K562 (cell line): ENCODE results near the gene ADARB2. TPM values are rescaled to one million over a fixed set of nuclear protein-coding genes. Genes with fewer than 3 reads are reported as not detected.
A peak's percentile ranks its signal among the peaks of the same experiment; 100 is the strongest.

Experiments
- ATAC-seq: fragments of 200-7000 bp; cut with Tn5 transposase; 3 replicates; pipeline ENCODE4 v1.9.1; 2020; ENCODE audit warnings: moderate library complexity
- BruUV-seq: library from RNA; stranded (reverse); fragments of 400-500 nt; replicated peaks from 2 replicates; lab custom pipeline; 2021; lab: Mats Ljungman, UMichigan
- CTCF ChIA-PET: fragments of 300-600 bp; formaldehyde crosslinking; extraction: SDS; loops from one replicate; lab custom pipeline; 2021; ENCODE audit warnings: low intra/inter-chr PET ratio; lab: Yijun Ruan, JAX
- POLR2A ChIA-PET: fragments of 300-600, 350-650 bp; sonication (Branson Sonifier 250); formaldehyde crosslinking; extraction: SDS; loops from one replicate; lab custom pipeline; 2021; ENCODE audit warnings: antibody characterized with exemption, inconsistent platforms; lab: Yijun Ruan, JAX
- DNase-seq, 4 experiments: peaks; one replicate each; pipeline versions ENCODE4 v3.0.0 to v3.0.0-alpha.2; 2011 to 2018; ENCODE audit warnings: low spot score in 3 of 4, mixed read lengths in 3 of 4; ENCODE audit errors: extremely low read depth in 1 of 4
- FAIRE-seq: peaks from 2 replicates; lab custom pipeline; 2011; peaks lifted over from hg19 to GRCh38; lab: Jason Lieb, UNC
- H2AFZ ChIP-seq: 2 replicates; pipeline ENCODE4 v1.6.0; 2011; ENCODE audit warnings: low read depth, low read length, control low read depth, inconsistent platforms
- H3K27ac ChIP-seq: fragments of 200-600 bp; 3 replicates; pipeline ENCODE4 v1.8.0; 2011; ENCODE audit warnings: low read depth, mild to moderate bottlenecking, control low read depth, inconsistent platforms, low read length, moderate library complexity, mixed read lengths; ENCODE audit errors: extremely low read depth
- H3K27me3 ChIP-seq, 2 experiments: fragments of 300-600 bp in 1 of 2; 2 replicates in 1 of 2; 3 replicates in 1 of 2; pipeline versions ENCODE4 v1.6.0 to v1.8.0; 2011; ENCODE audit warnings: inconsistent platforms in 2 of 2, low read length in 2 of 2, mild to moderate bottlenecking in 1 of 2, mixed read lengths in 1 of 2, moderate library complexity in 1 of 2; ENCODE audit not compliant: control insufficient read depth in 2 of 2, insufficient read depth in 2 of 2
- H3K36me3 ChIP-seq: fragments of 300-600 bp; 3 replicates; pipeline ENCODE4 v1.8.0; 2011; ENCODE audit warnings: mild to moderate bottlenecking, low read length, inconsistent platforms; ENCODE audit not compliant: control insufficient read depth, insufficient read depth
- H3K4me1 ChIP-seq, 2 experiments: fragments of 200-600 bp in 1 of 2; replicated peaks in 1 of 2; 2 replicates in 1 of 2; 3 replicates in 1 of 2; pipeline versions ENCODE4 v1.5.1 to v1.8.0; 2011; ENCODE audit warnings: inconsistent platforms in 2 of 2, low read length in 2 of 2, mild to moderate bottlenecking in 1 of 2, mixed read lengths in 1 of 2, moderate library complexity in 1 of 2; ENCODE audit not compliant: control insufficient read depth in 2 of 2, insufficient read depth in 2 of 2
- H3K4me2 ChIP-seq: 2 replicates; pipeline ENCODE4 v1.6.1; 2011; ENCODE audit warnings: low read length, control low read depth, inconsistent platforms, mixed read lengths; ENCODE audit not compliant: insufficient read depth
- H3K4me3 ChIP-seq: fragments of 200-600 bp; sonication (generic), shearing (Covaris generic); 2 replicates; pipeline ENCODE4 v1.5.1; 2016; ENCODE audit warnings: control low read depth, inconsistent platforms
- H3K79me2 ChIP-seq: fragments of 200-600 bp; 3 replicates; pipeline ENCODE4 v1.8.0; 2011; ENCODE audit warnings: low read length, inconsistent platforms; ENCODE audit not compliant: control insufficient read depth, insufficient read depth
- H3K9ac ChIP-seq, 2 experiments: 2 replicates each; pipeline versions ENCODE4 v1.6.0 to v1.6.1; 2011; ENCODE audit warnings: low read depth in 2 of 2, low read length in 2 of 2, control low read depth in 1 of 2, inconsistent platforms in 1 of 2, mild to moderate bottlenecking in 1 of 2, mixed read lengths in 1 of 2; ENCODE audit not compliant: insufficient read depth in 1 of 2
- H3K9me1 ChIP-seq: one replicate; pipeline ENCODE4 v1.6.0; 2011; ENCODE audit warnings: inconsistent platforms, mild to moderate bottlenecking, low read length, moderate library complexity; ENCODE audit not compliant: control insufficient read depth, insufficient read depth
- H3K9me3 ChIP-seq: replicated peaks from 2 replicates; pipeline ENCODE4 v1.5.1; 2011; ENCODE audit warnings: low read depth, low read length, inconsistent platforms; ENCODE audit not compliant: control insufficient read depth, insufficient read depth
- H4K20me1 ChIP-seq: replicated peaks from 2 replicates; pipeline ENCODE4 v1.6.1; 2011; ENCODE audit warnings: low read length, inconsistent platforms, mixed read lengths; ENCODE audit not compliant: control insufficient read depth, insufficient read depth
- E2F6 ChIP-seq, 2 experiments: IDR thresholded peaks; 2 replicates each; pipeline ENCODE4 v1.6.1; 2011; ENCODE audit warnings: borderline replicate concordance in 1 of 2, control low read depth in 1 of 2, low read depth in 1 of 2, low read length in 1 of 2, mild to moderate bottlenecking in 1 of 2, mixed read lengths in 1 of 2, moderate library complexity in 1 of 2; ENCODE audit not compliant: insufficient read depth in 1 of 2, insufficient read length in 1 of 2, poor library complexity in 1 of 2, severe bottlenecking in 1 of 2; ENCODE audit errors: extremely low read depth in 1 of 2
- PRDM10 ChIP-seq: fragments of 450-650 bp; IDR thresholded peaks from 2 replicates; pipeline ENCODE4 v1.6.1; 2018; ENCODE audit not compliant: partially characterized antibody
- SIX5 ChIP-seq, 2 experiments: IDR thresholded peaks; 2 replicates each; pipeline ENCODE4 v1.6.1; 2011; ENCODE audit warnings: low read length in 2 of 2, borderline replicate concordance in 1 of 2, low read depth in 1 of 2, mild to moderate bottlenecking in 1 of 2, moderate library complexity in 1 of 2; ENCODE audit not compliant: insufficient read depth in 1 of 2
- TGIF2 ChIP-seq: sonication (generic); formaldehyde crosslinking; IDR thresholded peaks from 2 replicates; pipeline ENCODE4 v1.8.1; 2022; ENCODE audit warnings: mild to moderate bottlenecking, missing genetic modification reagents, moderate library complexity
- YY1 ChIP-seq, 3 experiments: IDR thresholded peaks; 2 replicates each; pipeline ENCODE4 v1.6.1; 2011; ENCODE audit warnings: low read length in 2 of 3, mild to moderate bottlenecking in 2 of 3, moderate library complexity in 2 of 3, borderline replicate concordance in 1 of 3, control low read depth in 1 of 3, low read depth in 1 of 3; ENCODE audit not compliant: insufficient read depth in 3 of 3, insufficient replicate concordance in 2 of 3, control insufficient read depth in 1 of 3, insufficient read length in 1 of 3; ENCODE audit errors: extremely low read depth in 1 of 3
- WGBS: fragments of 100-300 bp; shearing (Covaris generic); methylation state at CpG from one replicate; pipeline ENCODE4 v1.1.6; 2016; ENCODE audit warnings: low coverage, mixed read lengths; ENCODE audit not compliant: insufficient coverage; ENCODE audit errors: missing lambda C conversion rate; 5-methylcytosine and 5-hydroxymethylcytosine counted together
- in situ Hi-C: fragments of 300-500 bp; cut with MboI; formaldehyde crosslinking; loops from 4 replicates; pipeline ENCODE4 v1.15.0; 2018; ENCODE audit warnings: inconsistent platforms, mixed read lengths
- intact Hi-C: fragments of 100-400 bp; cut with micrococcal nuclease; formaldehyde crosslinking; loops from 2 replicates; pipeline ENCODE4 v1.14.2; 2022
- polyA plus RNA-seq, 8 experiments: library from polyadenylated mRNA; depleted of rRNA in 4 of 8; stranded (reverse) in 5 of 8; unstranded in 3 of 8; fragments of >200 nt; fragmentation: Nextera tagmentation in 2 of 8; fragmentation: Illumina TruSeq in 1 of 8; extraction: Ambion mirVana in 2 of 8; extraction: Trizol in 1 of 8; gene quantifications; 2 replicates each; pipeline versions ENCODE4 v1.2.1 to v1.2.3, GENCODE V29; 2011 to 2014; ENCODE audit warnings: inconsistent platforms in 1 of 8, missing spikeins in 1 of 8
- total RNA-seq, 7 experiments: library from RNA; depleted of rRNA in 6 of 7; stranded (reverse); fragments of >200 nt in 6 of 7; fragmentation: Illumina TruSeq in 2 of 7; extraction: Trizol in 2 of 7; gene quantifications; 2 replicates each; pipeline versions ENCODE4 v1.2.1 to v1.2.3, GENCODE V29; 2011 to 2021; ENCODE audit warnings: low replicate concordance in 1 of 7

Gene ADARB2
- total and polyA plus RNA-seq, 9 of the 15 experiments (the other 6 are each of a cell fraction or from before 2014, with no cell fraction given) = not detected

DNA sequence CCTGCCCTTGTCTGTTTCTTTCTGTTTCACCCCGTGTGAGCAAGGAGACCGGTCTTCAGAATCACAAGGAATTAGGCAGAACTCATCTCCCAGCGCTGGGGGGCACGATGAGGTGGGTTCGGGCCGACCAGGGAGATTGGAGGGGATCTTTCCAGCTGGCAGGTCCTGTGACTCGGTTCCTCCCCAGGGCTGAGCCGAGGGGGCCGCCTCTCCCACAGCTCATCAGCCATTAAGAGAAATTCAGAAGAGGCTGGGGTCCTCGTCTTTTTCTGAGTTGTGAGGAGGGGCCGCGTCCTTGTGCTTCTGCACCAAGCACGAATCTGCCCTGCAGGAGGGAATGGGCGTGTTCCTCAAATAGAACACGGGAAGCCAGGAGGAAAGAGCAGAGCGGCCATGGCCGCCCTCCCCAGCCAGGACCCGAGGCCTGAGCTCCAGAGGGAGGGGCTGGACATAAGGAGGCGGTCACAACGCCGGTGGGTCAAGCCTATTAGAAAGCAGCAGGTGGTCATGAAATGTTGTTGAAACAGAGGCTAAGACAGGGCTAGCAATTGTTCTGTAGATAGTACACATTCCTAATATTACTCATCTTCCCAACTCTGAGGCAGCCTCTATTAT lies 125.3 kb downstream of the ADARB2 start:
- peak in 2 of 3 experiments; percentile 13 to 58 for TF ChIP-seq YY1 (IDR thresholded peaks at IDR 0.05; ENCODE audit: borderline replicate concordance in 1 of 3, control insufficient read depth in 1 of 3, extremely low read depth in 1 of 3, insufficient read depth in 3 of 3, insufficient read length in 1 of 3, insufficient replicate concordance in 2 of 3, low read depth in 1 of 3, low read length in 2 of 3)
- TF ChIP-seq SIX5 (IDR thresholded peaks at IDR 0.05; ENCODE audit: borderline replicate concordance in 1 of 2, insufficient read depth in 1 of 2, low read depth in 1 of 2, low read length in 2 of 2) = no peak
- TF ChIP-seq E2F6 (IDR thresholded peaks at IDR 0.05; ENCODE audit: borderline replicate concordance in 1 of 2, extremely low read depth in 1 of 2, insufficient read depth in 1 of 2, insufficient read length in 1 of 2, low read depth in 1 of 2, low read length in 1 of 2, poor library complexity in 1 of 2, severe bottlenecking in 1 of 2) = peak in 1 of 2 experiments; percentile 7
- TF ChIP-seq PRDM10 = peak; percentile 39
- TF ChIP-seq TGIF2 (CRISPR knock-in tag) = no peak
- no peaks in the 10 kb centered on the region for H3K9me3 ChIP-seq
- FAIRE-seq (no peak), DNase-seq (peak; percentile 8 to 29 (median 22)), ATAC-seq (peak; percentile 63)
- H3K4me3 ChIP-seq = no peak overlapping the region
- H3K36me3 ChIP-seq = no peaks in the 10 kb centered on the region
- CTCF ChIA-PET = no interaction called here
- peaks cover 0 to 6% of the 10 kb centered on the region in 2 experiments; a peak in 3 of 5 replicates for H3K4me1 ChIP-seq
- no peaks in the 10 kb centered on the region for H3K79me2 ChIP-seq
- intact Hi-C loops = no loop called here
- POLR2A ChIA-PET = no interaction called here
- no peak overlapping the region for H3K27ac ChIP-seq
- in situ Hi-C loops = no loop called here
- H2AFZ ChIP-seq = 0 out of 2 replicates have a peak overlapping the region, but pooled peaks have one; percentile 23
- H3K27me3 ChIP-seq = peaks cover 7 to 54% of the 10 kb centered on the region in 2 experiments; a peak in 4 of 5 replicates
- BruUV-seq = no TSS peak
- H3K9ac ChIP-seq = no peak overlapping the region
- no peaks in the 10 kb centered on the region for H3K9me1 ChIP-seq
- 9% methylated on average over 17 of the region's 21 CpGs for WGBS
- H4K20me1 ChIP-seq = no peaks in the 10 kb centered on the region
- H3K4me2 ChIP-seq = peak overlapping the region; percentile 14; the same call in 1 of the 2 replicates
